HL-60 (cell line): Measurements from ENCODE around the gene RSKR.

Source experiments
- DNase-seq, 2 experiments: peaks; one replicate each; pipeline ENCODE4 v3.0.0-alpha.2; 2010 to 2020; ENCODE audit warnings: low read depth in 1 of 2, low spot score in 1 of 2
- H3K27ac ChIP-seq: fragments of 250-450 bp; sonication (Bioruptor Pico); replicated peaks from 2 replicates; pipeline ENCODE4 v1.5.1; 2020; ENCODE audit warnings: mild to moderate bottlenecking, moderate library complexity
- H3K27me3 ChIP-seq: fragments of 250-450 bp; sonication (Bioruptor Pico); 2 replicates; pipeline ENCODE4 v1.5.1; 2021; ENCODE audit warnings: mild to moderate bottlenecking, moderate library complexity; ENCODE audit not compliant: insufficient read depth, poor library complexity, severe bottlenecking
- H3K4me3 ChIP-seq: replicated peaks from 2 replicates; pipeline ENCODE4 v1.5.1; 2011; ENCODE audit warnings: mild to moderate bottlenecking, control low read depth, low read length; ENCODE audit not compliant: insufficient read depth
- GABPA ChIP-seq: IDR thresholded peaks from 2 replicates; pipeline ENCODE4 v1.6.1; 2012; ENCODE audit warnings: low read depth
- POLR2AphosphoS5 ChIP-seq: IDR thresholded peaks from 2 replicates; pipeline ENCODE4 v1.6.1; 2012; ENCODE audit warnings: low read depth
- REST ChIP-seq: IDR thresholded peaks from 2 replicates; pipeline ENCODE4 v1.6.1; 2012; ENCODE audit warnings: low read depth; ENCODE audit not compliant: insufficient replicate concordance
- SPI1 ChIP-seq: IDR thresholded peaks from 2 replicates; pipeline ENCODE4 v1.6.1; 2012; ENCODE audit warnings: low read depth, mild to moderate bottlenecking, borderline replicate concordance
- TF ChIP-seq, protein P1 (sequence below): IDR thresholded peaks from one replicate; pipeline ENCODE4 v1.5.1; 2011; ENCODE audit warnings: low read length, control low read depth, inconsistent platforms; ENCODE audit not compliant: insufficient read depth

Gene RSKR

GRCh38 chr17:28597606-28598383 lies 16.2 kb downstream of the RSKR start:
- no peak for DNase-seq
- H3K27me3 ChIP-seq, result no peaks in the 10 kb centered on the region
- H3K4me3 ChIP-seq, result peak overlapping the region; percentile 98
- TF ChIP-seq REST (no peak), POLR2AphosphoS5 (no peak), SPI1 (no peak), GABPA (no peak)
- TF ChIP-seq, protein P1, sequence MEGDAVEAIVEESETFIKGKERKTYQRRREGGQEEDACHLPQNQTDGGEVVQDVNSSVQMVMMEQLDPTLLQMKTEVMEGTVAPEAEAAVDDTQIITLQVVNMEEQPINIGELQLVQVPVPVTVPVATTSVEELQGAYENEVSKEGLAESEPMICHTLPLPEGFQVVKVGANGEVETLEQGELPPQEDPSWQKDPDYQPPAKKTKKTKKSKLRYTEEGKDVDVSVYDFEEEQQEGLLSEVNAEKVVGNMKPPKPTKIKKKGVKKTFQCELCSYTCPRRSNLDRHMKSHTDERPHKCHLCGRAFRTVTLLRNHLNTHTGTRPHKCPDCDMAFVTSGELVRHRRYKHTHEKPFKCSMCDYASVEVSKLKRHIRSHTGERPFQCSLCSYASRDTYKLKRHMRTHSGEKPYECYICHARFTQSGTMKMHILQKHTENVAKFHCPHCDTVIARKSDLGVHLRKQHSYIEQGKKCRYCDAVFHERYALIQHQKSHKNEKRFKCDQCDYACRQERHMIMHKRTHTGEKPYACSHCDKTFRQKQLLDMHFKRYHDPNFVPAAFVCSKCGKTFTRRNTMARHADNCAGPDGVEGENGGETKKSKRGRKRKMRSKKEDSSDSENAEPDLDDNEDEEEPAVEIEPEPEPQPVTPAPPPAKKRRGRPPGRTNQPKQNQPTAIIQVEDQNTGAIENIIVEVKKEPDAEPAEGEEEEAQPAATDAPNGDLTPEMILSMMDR, result no peak
- H3K27ac ChIP-seq, result peak overlapping the region; percentile 81

- no peak for DNase-seq
- no peak overlapping the region for H3K4me3 ChIP-seq
- no peaks in the 10 kb centered on the region for H3K27me3 ChIP-seq
- no peak for TF ChIP-seq SPI1
- TF ChIP-seq GABPA, result no peak
- TF ChIP-seq REST, result no peak
- H3K27ac ChIP-seq, result no peak overlapping the region
Observed at GRCh38 chr17:28592260-28592659, 21.7 kb downstream of the RSKR start.

DNA sequence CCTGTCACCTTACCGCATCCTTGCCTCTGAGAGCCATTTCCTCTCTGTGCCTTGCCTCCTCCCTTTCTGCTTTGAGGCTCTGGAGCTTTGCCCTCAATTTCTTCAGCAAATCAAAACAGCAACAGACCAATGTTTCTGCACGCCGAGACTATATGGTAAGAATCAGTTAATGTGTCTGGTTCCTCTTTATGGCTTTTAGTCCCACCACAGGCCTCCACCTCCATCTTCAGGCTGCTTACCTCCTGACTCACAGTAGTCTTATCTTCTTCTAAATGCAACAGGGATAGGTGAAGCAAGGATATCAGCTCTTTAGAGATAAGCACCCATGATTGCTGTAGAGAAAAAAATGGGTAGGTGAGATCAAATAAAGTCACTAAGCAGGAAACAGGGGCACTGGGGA lies 28.1 kb downstream of the RSKR start:
- Histone ChIP-seq H3K4me3 (no peak overlapping the region), H3K27ac (no peak overlapping the region), H3K27me3 (no peaks in the 10 kb centered on the region)
- TF ChIP-seq REST (no peak), SPI1 (no peak), GABPA (no peak), POLR2AphosphoS5 (no peak)
- TF ChIP-seq, protein P1, result no peak
- no peak for DNase-seq
